Testis (tissue), 3 donors: Measurements from ENCODE around the gene ISG15. TPM values are rescaled to one million over a fixed set of nuclear protein-coding genes. Genes with fewer than 3 reads are reported as not detected.
"Not testable (repeated sequence)": the region's sequence is repeated elsewhere in the genome, so short reads cannot be mapped to it uniquely, and the experiment has no call there.

Source experiments
- DNase-seq: peaks from one replicate; pipeline ENCODE4 v3.0.0-alpha.2; 2019
- H3K27ac ChIP-seq, 2 donors: fragments of 200-600 bp; sonication (generic); one replicate each; pipeline ENCODE4 v1.5.1; 2019
- H3K27me3 ChIP-seq: fragments of 200-600 bp; sonication (generic); one replicate; pipeline ENCODE4 v1.5.1; 2019
- H3K36me3 ChIP-seq: fragments of 200-600 bp; sonication (generic); one replicate; pipeline ENCODE4 v1.5.1; 2017; ENCODE audit warnings: low read depth; ENCODE audit errors: missing control alignments
- H3K4me1 ChIP-seq: fragments of 200-600 bp; sonication (generic); one replicate; pipeline ENCODE4 v1.5.1; 2019
- H3K4me3 ChIP-seq, 2 donors: fragments of 200-600 bp; sonication (generic); one replicate each; pipeline ENCODE4 v1.5.1; 2017 to 2019
- H3K9me3 ChIP-seq: fragments of 200-600 bp; sonication (generic); one replicate; pipeline ENCODE4 v1.5.1; 2017
- CTCF ChIP-seq, 3 experiments: fragments of 450-650 bp in 2 of 3; fragments of 200-600 bp in 1 of 3; sonication (generic) in 1 of 3; IDR thresholded peaks; one replicate each; pipeline ENCODE4 v1.5.1; 2016 to 2019; ENCODE audit warnings: antibody characterized with exemption in 3 of 3, mild to moderate bottlenecking in 2 of 3, moderate library complexity in 1 of 3
- POLR2A ChIP-seq: fragments of 450-650 bp; IDR thresholded peaks from one replicate; pipeline ENCODE4 v1.6.1; 2017; ENCODE audit warnings: antibody characterized with exemption, mild to moderate bottlenecking, moderate library complexity
- WGBS, 2 donors: methylation state at CpG; one replicate each; pipeline ENCODE4 v1.1.5; 2018; 5-methylcytosine and 5-hydroxymethylcytosine counted together
- intact Hi-C: fragments of 100-400 bp; cut with DNase I; formaldehyde crosslinking; loops from one replicate; pipeline ENCODE4 v1.15.1; 2023; ENCODE audit warnings: low total_unique reads
- polyA plus RNA-seq: library from polyadenylated mRNA; stranded (reverse); fragments of 350-450 nt; fragmentation: Illumina TruSeq; extraction: RNeasy Lipid Tissue Mini Kit (QIAGEN cat#74804); gene quantifications from one replicate; pipeline ENCODE4 v1.2.3, GENCODE V29; 2014; ENCODE audit warnings: low read depth, low replicate concordance; ENCODE audit not compliant: insufficient read depth
- total RNA-seq, 2 donors: library from RNA; depleted of rRNA; stranded (reverse); fragments of >200 nt; gene quantifications; one replicate each; pipeline ENCODE4 v1.2.3, GENCODE V29; 2016

Gene ISG15
- total and polyA plus RNA-seq, 3 donors from 2014 or later = 16.6 to 24.0 (median 22.8) TPM

DNA sequence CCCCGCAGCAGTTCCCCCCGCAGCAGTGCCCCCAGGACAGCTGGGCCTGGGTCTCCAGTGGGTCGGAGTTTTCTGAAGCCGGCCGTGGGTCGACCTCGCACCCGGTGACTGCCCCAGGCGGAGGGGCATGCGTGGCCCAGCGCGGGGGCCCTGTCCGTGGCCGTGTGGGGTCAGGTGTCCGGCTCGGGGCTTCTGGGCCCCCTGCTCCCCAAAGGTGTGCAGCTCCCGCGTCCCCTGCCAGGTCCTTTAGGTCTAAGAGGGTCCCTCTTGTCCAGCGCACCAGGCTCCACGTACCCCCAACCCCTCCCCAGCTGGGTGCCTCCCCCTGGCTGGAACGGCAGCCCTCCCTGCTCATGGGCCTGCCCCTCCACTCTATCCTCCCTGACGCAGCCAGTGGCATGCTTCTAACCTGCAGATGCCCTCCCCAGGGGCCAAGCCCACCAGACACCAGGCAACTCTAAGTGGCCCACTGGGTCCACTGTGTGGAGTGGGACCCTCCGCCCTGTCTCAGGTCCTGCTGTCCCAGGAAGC, 7.5 kb upstream of the ISG15 start:
- no peaks in the 10 kb centered on the region for H3K9me3 ChIP-seq
- peaks cover 14% of the 10 kb centered on the region for H3K4me1 ChIP-seq
- DNase-seq = no peak
- whole genome bisulfite sequencing, 2 donors = 62 to 63% methylated on average over 4 to 13 of the region's 23 CpGs
- H3K27me3 ChIP-seq = no peaks in the 10 kb centered on the region
- no peak overlapping the region for H3K4me3 ChIP-seq
- intact Hi-C loops = loop anchor here (10.0 kb wide), 1 partner anchor 59 kb away; no protein-coding TSS in a partner anchor
- no peak overlapping the region for H3K27ac ChIP-seq
- H3K36me3 ChIP-seq = no peaks in the 10 kb centered on the region
- TF ChIP-seq CTCF (IDR thresholded peaks at IDR 0.05) = no peak
- TF ChIP-seq POLR2A = no peak

DNA sequence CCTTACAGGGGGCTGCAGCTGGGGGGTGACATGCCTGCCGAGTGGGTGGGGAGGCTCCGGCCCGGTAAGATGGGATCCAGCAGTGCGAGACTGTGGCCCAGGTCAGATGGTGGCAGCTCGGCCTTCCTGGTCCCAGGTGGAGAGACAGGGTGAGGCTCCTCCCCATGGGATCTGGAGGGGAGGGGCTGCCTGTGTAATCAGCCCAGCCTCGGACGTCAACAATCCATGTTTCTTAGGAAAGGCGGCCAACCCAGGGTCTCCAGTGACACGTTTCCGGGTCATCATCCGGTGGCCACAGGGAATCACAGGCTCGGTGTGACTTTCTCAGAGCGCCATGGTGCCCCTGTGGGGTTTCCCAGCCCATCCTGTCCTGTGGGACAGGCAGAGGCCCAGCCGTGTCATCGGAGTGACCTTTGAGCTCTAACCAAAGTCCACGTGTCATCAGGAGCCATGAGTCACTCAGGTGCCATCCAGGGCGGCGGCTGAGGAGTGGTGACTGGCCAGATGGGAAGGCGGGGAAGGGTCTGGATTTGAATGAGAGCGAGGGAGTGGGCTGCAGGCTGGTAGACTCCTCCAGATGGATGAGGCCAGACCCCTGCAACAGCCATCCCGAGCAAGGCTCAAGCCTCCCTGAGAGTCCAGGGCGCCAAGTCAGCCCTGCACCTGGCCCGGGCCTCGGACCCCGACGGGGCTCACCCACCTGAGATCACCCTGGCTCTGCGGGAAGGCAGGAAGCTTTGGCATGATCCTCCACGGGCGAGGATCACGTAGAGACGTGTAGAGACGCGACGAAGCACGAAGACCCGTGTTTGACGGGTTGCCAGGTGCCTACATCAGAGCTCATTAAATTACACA, 6.8 kb upstream of the ISG15 start:
- WGBS, 2 donors = 90 to 93% methylated on average over 30 to 37 of the region's 37 CpGs
- no peak for TF ChIP-seq POLR2A
- TF ChIP-seq CTCF (IDR thresholded peaks at IDR 0.05) = no peak
- Histone ChIP-seq H3K4me1 (peaks cover 14% of the 10 kb centered on the region), H3K9me3 (no peaks in the 10 kb centered on the region), H3K27me3 (no peaks in the 10 kb centered on the region), H3K36me3 (no peaks in the 10 kb centered on the region), H3K4me3 (no peak overlapping the region), H3K27ac (no peak overlapping the region)
- intact Hi-C loops = loop anchor here (10.0 kb wide), 1 partner anchor 58 kb away; no protein-coding TSS in a partner anchor
- no peak for DNase-seq

GRCh38 chr1:1010131-1010530, 3.2 kb upstream of the ISG15 start:
- H3K9me3 ChIP-seq, H3K27ac ChIP-seq, H3K4me3 ChIP-seq, H3K36me3 ChIP-seq, DNase-seq, intact Hi-C loops, H3K27me3 ChIP-seq: not testable (repeated sequence)
- 88 to 94% methylated on average over 7 to 8 of the region's 8 CpGs for WGBS, 2 donors
- H3K4me1 ChIP-seq = peaks cover 15% of the 10 kb centered on the region

- TF ChIP-seq CTCF (IDR thresholded peaks at IDR 0.05) (no peak), POLR2A (no peak)
- no peaks in the 10 kb centered on the region for H3K27me3 ChIP-seq
- no peaks in the 10 kb centered on the region for H3K9me3 ChIP-seq
- intact Hi-C loops = no loop called here
- H3K4me3 ChIP-seq = no peak overlapping the region
- peaks cover 9% of the 10 kb centered on the region for H3K4me1 ChIP-seq
- WGBS, 2 donors = 79 to 84% methylated on average over 14 of the region's 14 CpGs
- no peak for DNase-seq
- H3K27ac ChIP-seq = no peak overlapping the region
- H3K36me3 ChIP-seq = no peaks in the 10 kb centered on the region
Measured at GRCh38 chr1:1011396-1011949, 1.8 kb upstream of the ISG15 start.

GRCh38 chr1:1012736-1013104, 577 bp upstream of the ISG15 start:
- Histone ChIP-seq H3K4me3 (peak overlapping the region; percentile 56), H3K27ac (peak overlapping the region; percentile 64 to 84)
- H3K27me3 ChIP-seq, intact Hi-C loops, H3K4me1 ChIP-seq, DNase-seq, H3K36me3 ChIP-seq, H3K9me3 ChIP-seq: not testable (repeated sequence)
- 52 to 59% methylated on average over 13 of the region's 13 CpGs for WGBS, 2 donors
